HepG2 (cell line): ENCODE results near the gene TOM1L2. TPM values are rescaled to one million over a fixed set of nuclear protein-coding genes. Genes with fewer than 3 reads are reported as not detected.

Source experiments
- ATAC-seq: fragments of 200-7000 bp; cut with Tn5 transposase; 3 replicates; pipeline ENCODE4 v1.9.1; 2020; ENCODE audit warnings: mild to moderate bottlenecking, moderate library complexity
- BruUV-seq: library from RNA; stranded (reverse); fragments of 400-500 nt; replicated peaks from 2 replicates; lab custom pipeline; 2021; lab: Mats Ljungman, UMichigan
- CTCF ChIA-PET: fragments of 300-600 bp; formaldehyde crosslinking; extraction: SDS; loops from one replicate; lab custom pipeline; 2021; ENCODE audit warnings: low total read pairs, inconsistent platforms, low intra/inter-chr PET ratio; lab: Yijun Ruan, JAX
- POLR2A ChIA-PET: fragments of 350-600 bp; sonication (Branson Sonifier 250); formaldehyde crosslinking; loops from one replicate; lab custom pipeline; 2020; ENCODE audit warnings: antibody characterized with exemption, inconsistent platforms; lab: Yijun Ruan, JAX
- DNase-seq: peaks from one replicate; pipeline ENCODE4 v3.0.0-alpha.2; 2015; ENCODE audit warnings: low spot score
- FAIRE-seq: peaks from 3 replicates; lab custom pipeline; 2011; peaks lifted over from hg19 to GRCh38; lab: Jason Lieb, UNC
- H2AFZ ChIP-seq: one replicate; pipeline ENCODE4 v1.6.1; 2011; ENCODE audit warnings: low read length, inconsistent platforms
- H3K27ac ChIP-seq: fragments of 300-600 bp; 3 replicates; pipeline ENCODE4 v1.8.0; 2011; ENCODE audit warnings: mixed run types, mild to moderate bottlenecking, mixed read lengths, low read length, inconsistent platforms; ENCODE audit not compliant: insufficient read depth; ENCODE audit errors: extremely low read length
- H3K27me3 ChIP-seq, 2 experiments: fragments of 200-600 bp in 1 of 2; 2 replicates in 1 of 2; 3 replicates in 1 of 2; pipeline versions ENCODE4 v1.6.0 to v1.8.0; 2011; ENCODE audit warnings: low read length in 2 of 2, mild to moderate bottlenecking in 2 of 2, moderate library complexity in 2 of 2, inconsistent platforms in 1 of 2; ENCODE audit not compliant: insufficient read depth in 2 of 2, control insufficient read depth in 1 of 2
- H3K36me3 ChIP-seq, 2 experiments: fragments of 200-600 bp in 1 of 2; replicated peaks in 1 of 2; 2 replicates in 1 of 2; 3 replicates in 1 of 2; pipeline versions ENCODE4 v1.5.1 to v1.8.0; 2011; ENCODE audit warnings: low read length in 2 of 2, inconsistent platforms in 1 of 2; ENCODE audit not compliant: insufficient read depth in 2 of 2, control insufficient read depth in 1 of 2
- H3K4me1 ChIP-seq: 2 replicates; pipeline ENCODE4 v1.5.1; 2012; ENCODE audit warnings: low read length, inconsistent platforms; ENCODE audit not compliant: insufficient read depth
- H3K4me2 ChIP-seq: 2 replicates; pipeline ENCODE4 v1.6.0; 2011; ENCODE audit warnings: low read depth, low read length, inconsistent platforms
- H3K4me3 ChIP-seq, 3 experiments: fragments of 200-600 bp in 1 of 3; sonication (generic), shearing (Covaris generic) in 1 of 3; replicated peaks in 1 of 3; 2 replicates each; pipeline ENCODE4 v1.5.1; 2011 to 2016; ENCODE audit warnings: low read length in 3 of 3, inconsistent platforms in 2 of 3, low read depth in 2 of 3, mild to moderate bottlenecking in 2 of 3, control low read depth in 1 of 3, mixed read lengths in 1 of 3; ENCODE audit not compliant: insufficient read depth in 1 of 3
- H3K79me2 ChIP-seq: one replicate; pipeline ENCODE4 v1.6.1; 2011; ENCODE audit warnings: low read length, inconsistent platforms; ENCODE audit not compliant: insufficient read depth
- H3K9ac ChIP-seq: 2 replicates; pipeline ENCODE4 v1.6.0; 2011; ENCODE audit warnings: mild to moderate bottlenecking, low read depth, low read length, inconsistent platforms; ENCODE audit not compliant: insufficient read depth
- H3K9me3 ChIP-seq: 2 replicates; pipeline ENCODE4 v1.5.1; 2012; ENCODE audit warnings: mild to moderate bottlenecking, low read length
- H4K20me1 ChIP-seq: 2 replicates; pipeline ENCODE4 v1.6.0; 2011; ENCODE audit warnings: inconsistent platforms, mild to moderate bottlenecking, low read length, moderate library complexity; ENCODE audit not compliant: insufficient read depth
- ELF1 ChIP-seq: sonication (generic); formaldehyde crosslinking; IDR thresholded peaks from 2 replicates; pipeline ENCODE4 v1.4.0; 2020; ENCODE audit warnings: missing genetic modification reagents
- LRRFIP1 ChIP-seq: sonication (generic); formaldehyde crosslinking; conservative IDR thresholded peaks from 2 replicates; pipeline ENCODE4 v1.4.0; 2020; ENCODE audit warnings: missing genetic modification reagents
- ZMAT3 ChIP-seq: sonication (generic); formaldehyde crosslinking; conservative IDR thresholded peaks from 2 replicates; pipeline ENCODE4 v1.7.0; 2021; ENCODE audit warnings: missing genetic modification reagents
- WGBS: methylation state at CpG from one replicate; pipeline ENCODE4 v1.1.6; 2017; ENCODE audit warnings: low lambda C conversion rate; 5-methylcytosine and 5-hydroxymethylcytosine counted together
- in situ Hi-C: cut with HindIII; loops from 2 replicates; pipeline ENCODE4 v1.10.0; 2017; ENCODE audit warnings: low pct_unique_long_range_greater_than_20kb; ENCODE audit not compliant: extremely low pct_ligation_motif_present
- intact Hi-C: fragments of 100-400 bp; cut with micrococcal nuclease; formaldehyde crosslinking; loops from one replicate; pipeline ENCODE4 v1.10.0; 2022; ENCODE audit not compliant: unreplicated experiment
- polyA plus RNA-seq, 8 experiments: library from polyadenylated mRNA; depleted of rRNA in 3 of 8; stranded (reverse) in 7 of 8; unstranded in 1 of 8; fragments of >200 nt; fragmentation: Illumina TruSeq in 4 of 8; extraction: Trizol in 4 of 8; gene quantifications; 2 replicates each; pipeline versions ENCODE4 v1.2.1 to v1.2.3, GENCODE V29; 2011 to 2016; ENCODE audit warnings: low read depth in 4 of 8, missing spikeins in 1 of 8, mixed read lengths in 1 of 8; ENCODE audit not compliant: insufficient read depth in 1 of 8
- total RNA-seq, 5 experiments: library from RNA; depleted of rRNA; stranded (reverse); fragments of >200 nt; fragmentation: Illumina TruSeq; extraction: Trizol; gene quantifications; 2 replicates each; pipeline ENCODE4 v1.2.3, GENCODE V29; 2016; ENCODE audit warnings: low read depth in 1 of 5

Gene TOM1L2
- total and polyA plus RNA-seq, 2 of the 13 experiments (the other 11 are each of a cell fraction or from before 2014, with no cell fraction given), result 4.7 to 7.4 TPM

DNA sequence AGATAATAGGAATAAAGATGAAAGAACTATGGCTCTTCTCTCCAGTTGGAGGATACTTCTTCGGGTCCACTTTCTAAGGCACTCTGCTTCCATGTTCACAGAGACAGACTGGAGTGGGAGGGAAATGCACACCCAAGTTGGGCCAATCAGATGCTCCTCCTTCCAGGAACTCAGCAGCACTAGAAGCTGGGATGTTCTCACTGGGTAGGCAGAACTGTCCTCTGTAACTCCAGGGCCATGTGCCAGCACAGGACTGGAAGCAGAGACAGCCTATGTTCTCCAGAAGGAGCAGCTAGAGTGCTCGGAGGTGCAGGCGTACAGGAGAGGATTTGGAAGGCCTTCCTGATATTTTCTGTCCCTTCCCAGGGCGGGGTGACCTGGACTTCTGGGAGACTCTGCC, 85.5 kb downstream of the TOM1L2 start (continued):
- TF ChIP-seq ELF1 (CRISPR knock-in tag), result no peak
- TF ChIP-seq, all 625 proteins: peak for 0

DNA sequence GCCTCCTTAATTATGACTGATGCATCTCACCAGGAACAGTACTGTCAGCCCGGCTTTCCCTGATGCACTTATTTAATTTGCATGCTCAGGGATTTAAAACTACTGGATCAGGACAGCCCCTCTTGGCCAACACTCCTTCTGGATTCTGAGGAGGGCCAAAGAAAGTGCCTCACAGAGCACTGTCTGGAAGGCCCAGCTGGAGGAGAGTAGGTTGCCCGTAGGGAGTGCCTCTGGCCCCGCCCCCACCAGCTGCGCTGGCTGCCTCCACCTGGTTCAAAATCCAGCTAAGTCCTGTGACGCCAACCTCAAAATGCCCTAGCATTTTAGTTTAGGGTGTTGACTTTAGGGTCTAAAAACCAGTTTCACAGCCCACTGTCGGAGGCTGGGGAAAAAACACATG, 86.0 kb downstream of the TOM1L2 start:
- CTCF ChIA-PET, result no interaction called here
- 0 out of 2 replicates have a peak, but pooled peaks cover under 1% of the 10 kb centered on the region for H4K20me1 ChIP-seq
- H3K27ac ChIP-seq, result no peak overlapping the region
- no peak overlapping the region for H3K4me2 ChIP-seq
- 84% methylated on average over 4 of the region's 6 CpGs for WGBS
- intact Hi-C loops, result no loop called here
- H3K79me2 ChIP-seq, result no peaks in the 10 kb centered on the region
- no peaks in the 10 kb centered on the region; a peak in 1 of 5 replicates for H3K36me3 ChIP-seq
- no TSS peak for BruUV-seq
- ATAC-seq, result no peak
- no peak for FAIRE-seq
- H3K4me1 ChIP-seq, result no peaks in the 10 kb centered on the region
- no peaks in the 10 kb centered on the region for H3K27me3 ChIP-seq
- DNase-seq, result no peak
- H3K4me3 ChIP-seq, result no peak overlapping the region
- TF ChIP-seq ZMAT3 (CRISPR knock-in tag) (no peak), LRRFIP1 (CRISPR knock-in tag) (no peak)
- TF ChIP-seq, all 625 proteins: peak for 0
- Histone ChIP-seq H3K9ac (no peak overlapping the region), H3K9me3 (no peaks in the 10 kb centered on the region), H2AFZ (no peak overlapping the region)
- POLR2A ChIA-PET, result no interaction called here
- in situ Hi-C loops, result no loop called here
